ENCODE data around the gene BCAS1.

The BCAS1 gene

DNA sequence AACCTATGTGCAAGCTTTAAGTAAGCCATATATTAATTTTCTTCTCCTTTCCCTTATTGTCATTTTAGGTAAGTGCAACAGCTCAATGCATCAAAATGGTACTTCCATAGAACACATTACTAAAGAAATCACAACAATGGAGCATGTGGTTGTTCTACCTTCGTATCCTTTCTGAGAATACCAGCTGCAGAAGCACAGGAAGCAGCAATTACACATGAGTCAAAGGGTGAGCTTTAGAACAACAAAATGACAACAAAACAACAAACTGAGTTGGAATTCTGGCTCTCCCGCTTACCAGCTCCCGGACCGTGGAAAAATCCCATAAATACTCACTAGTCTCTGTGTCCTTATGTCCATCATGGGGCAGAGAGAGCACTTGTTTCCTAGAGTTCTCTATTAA, 108.9 kb downstream of the BCAS1 start:
- no peak overlapping the region for H3K4ac ChIP-seq (ENCODE audit: low read depth, low read length)
- no peak overlapping the region for H3K4me2 ChIP-seq (ENCODE audit: low read length)
- DNase-seq, result peak in 1 of 2 donors; percentile 31
- H3K9ac ChIP-seq (ENCODE audit: low read length), result no peak overlapping the region
- no peak overlapping the region for H2AFZ ChIP-seq (ENCODE audit: insufficient read depth, low read length, poor library complexity)
- H3K27me3 ChIP-seq (ENCODE audit: insufficient read depth, low read length), result no peaks in the 10 kb centered on the region
- no peak overlapping the region for H2AK5ac ChIP-seq (ENCODE audit: low read length)
- no peak overlapping the region for H4K8ac ChIP-seq (ENCODE audit: low read depth, low read length)
- no peaks in the 10 kb centered on the region for H3K79me1 ChIP-seq (ENCODE audit: low read length)
- no peak overlapping the region for H3K18ac ChIP-seq (ENCODE audit: low read length)
- WGBS (ENCODE audit: extremely low coverage, insufficient coverage, insufficient read length), result no CpG with 5 or more reads among the region's 4 CpGs
- no peak overlapping the region for H2BK120ac ChIP-seq (ENCODE audit: insufficient read depth, low read length, poor library complexity)
- no peaks in the 10 kb centered on the region for H3K9me3 ChIP-seq (ENCODE audit: insufficient read depth, low read depth, low read length)
- H4K91ac ChIP-seq (ENCODE audit: low read depth, low read length), result no peak overlapping the region
- no peak overlapping the region for H4K12ac ChIP-seq (ENCODE audit: low read depth, low read length)
- H3K36me3 ChIP-seq (ENCODE audit: control insufficient read depth in 1 of 2, insufficient read depth in 2 of 2, low read length in 2 of 2), result no peaks in the 10 kb centered on the region
- H3K4me3 ChIP-seq (ENCODE audit: low read depth, low read length), result no peak overlapping the region
- peaks cover 3 to 5% of the 10 kb centered on the region in 2 experiments for H3K4me1 ChIP-seq (ENCODE audit: control insufficient read depth in 1 of 2, insufficient read depth in 2 of 2, low read length in 2 of 2)
- H3K79me2 ChIP-seq (ENCODE audit: control insufficient read depth, insufficient read depth, low read length, poor library complexity), result no peaks in the 10 kb centered on the region
- H2BK12ac ChIP-seq (ENCODE audit: low read length), result no peak overlapping the region
- H2BK5ac ChIP-seq (ENCODE audit: low read depth, low read length, poor library complexity), result no peak overlapping the region
- no peak overlapping the region for H3K27ac ChIP-seq (ENCODE audit: low read depth, low read length)
- no peak overlapping the region for H3K23ac ChIP-seq (ENCODE audit: low read length)
- no peak overlapping the region for H3K14ac ChIP-seq (ENCODE audit: low read length)

- H2BK5ac ChIP-seq (ENCODE audit: low read depth, low read length, poor library complexity), result no peak overlapping the region
- H3K9me3 ChIP-seq (ENCODE audit: insufficient read depth, low read depth, low read length), result no peaks in the 10 kb centered on the region
- H3K79me1 ChIP-seq (ENCODE audit: low read length), result no peaks in the 10 kb centered on the region
- H3K4me1 ChIP-seq (ENCODE audit: control insufficient read depth in 1 of 2, insufficient read depth in 2 of 2, low read length in 2 of 2), result peaks cover 3 to 5% of the 10 kb centered on the region in 2 experiments
- no peaks in the 10 kb centered on the region for H3K36me3 ChIP-seq (ENCODE audit: control insufficient read depth in 1 of 2, insufficient read depth in 2 of 2, low read length in 2 of 2)
- peak; percentile 14 to 53 for DNase-seq
- H3K4me3 ChIP-seq (ENCODE audit: low read depth, low read length), result no peak overlapping the region
- H2BK12ac ChIP-seq (ENCODE audit: low read length), result no peak overlapping the region
- no peaks in the 10 kb centered on the region for H3K27me3 ChIP-seq (ENCODE audit: insufficient read depth, low read length)
- H3K27ac ChIP-seq (ENCODE audit: low read depth, low read length), result no peak overlapping the region
- H2AK5ac ChIP-seq (ENCODE audit: low read length), result no peak overlapping the region
- H3K14ac ChIP-seq (ENCODE audit: low read length), result no peak overlapping the region
- no peak overlapping the region for H3K4ac ChIP-seq (ENCODE audit: low read depth, low read length)
- 100% methylated on average over 1 of the region's 2 CpGs for WGBS (ENCODE audit: extremely low coverage, insufficient coverage, insufficient read length)
- H3K4me2 ChIP-seq (ENCODE audit: low read length), result no peak overlapping the region
- no peak overlapping the region for H3K18ac ChIP-seq (ENCODE audit: low read length)
- no peak overlapping the region for H3K23ac ChIP-seq (ENCODE audit: low read length)
- no peaks in the 10 kb centered on the region for H3K79me2 ChIP-seq (ENCODE audit: control insufficient read depth, insufficient read depth, low read length, poor library complexity)
- H3K9ac ChIP-seq (ENCODE audit: low read length), result no peak overlapping the region
- no peak overlapping the region for H4K8ac ChIP-seq (ENCODE audit: low read depth, low read length)
- no peak overlapping the region for H4K12ac ChIP-seq (ENCODE audit: low read depth, low read length)
- no peak overlapping the region for H2BK120ac ChIP-seq (ENCODE audit: insufficient read depth, low read length, poor library complexity)
- H4K91ac ChIP-seq (ENCODE audit: low read depth, low read length), result no peak overlapping the region
- H2AFZ ChIP-seq (ENCODE audit: insufficient read depth, low read length, poor library complexity), result no peak overlapping the region
These were observed 109.7 kb downstream of the BCAS1 start for GRCh38 chr20:53960579-53961272.

DNA sequence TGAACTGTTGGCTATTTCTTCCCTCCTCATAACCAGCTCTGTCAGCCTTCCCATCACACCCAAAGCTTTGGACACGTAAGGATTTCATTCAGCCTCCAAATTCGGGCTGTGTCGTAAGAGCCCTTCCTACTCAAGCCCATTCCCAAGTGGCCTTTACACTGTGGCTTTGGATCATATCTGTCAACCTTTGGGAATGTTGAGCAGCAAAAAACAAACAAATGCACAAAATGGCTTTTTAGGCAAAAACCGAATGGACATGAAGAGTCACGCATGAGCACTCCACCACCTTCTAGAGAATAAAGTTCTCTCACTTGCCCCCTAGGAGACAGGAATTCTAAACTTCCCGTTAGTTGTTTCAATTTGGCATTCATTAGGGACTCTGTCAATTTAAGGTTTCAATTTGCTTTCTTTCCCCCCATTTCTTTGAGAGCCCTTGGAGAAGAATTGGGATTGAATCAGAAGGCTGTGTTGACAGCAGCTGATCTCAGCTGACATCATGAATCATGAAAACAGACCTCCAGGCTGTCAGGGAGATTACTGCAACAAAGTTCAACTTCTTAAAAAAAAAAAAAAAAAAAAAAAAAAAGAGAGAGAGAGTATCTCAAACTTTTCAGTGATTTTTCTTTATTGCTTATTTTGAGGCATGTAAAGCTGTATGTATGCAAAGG, 110.3 kb downstream of the BCAS1 start:
- peak in 1 of 2 donors; percentile 48 for DNase-seq
- no peak overlapping the region for H4K91ac ChIP-seq (ENCODE audit: low read depth, low read length)
- no peak overlapping the region for H2BK5ac ChIP-seq (ENCODE audit: low read depth, low read length, poor library complexity)
- H3K4me3 ChIP-seq (ENCODE audit: low read depth, low read length), result no peak overlapping the region
- no peaks in the 10 kb centered on the region for H3K36me3 ChIP-seq (ENCODE audit: control insufficient read depth in 1 of 2, insufficient read depth in 2 of 2, low read length in 2 of 2)
- H3K4me1 ChIP-seq (ENCODE audit: control insufficient read depth in 1 of 2, insufficient read depth in 2 of 2, low read length in 2 of 2), result peaks cover 3 to 5% of the 10 kb centered on the region in 2 experiments
- H3K14ac ChIP-seq (ENCODE audit: low read length), result no peak overlapping the region
- no peaks in the 10 kb centered on the region for H3K79me2 ChIP-seq (ENCODE audit: control insufficient read depth, insufficient read depth, low read length, poor library complexity)
- no CpG with 5 or more reads among the region's 6 CpGs for WGBS (ENCODE audit: extremely low coverage, insufficient coverage, insufficient read length)
- H2AK5ac ChIP-seq (ENCODE audit: low read length), result no peak overlapping the region
- no peak overlapping the region for H2BK12ac ChIP-seq (ENCODE audit: low read length)
- no peaks in the 10 kb centered on the region for H3K27me3 ChIP-seq (ENCODE audit: insufficient read depth, low read length)
- no peaks in the 10 kb centered on the region for H3K79me1 ChIP-seq (ENCODE audit: low read length)
- H3K18ac ChIP-seq (ENCODE audit: low read length), result no peak overlapping the region
- no peak overlapping the region for H3K4me2 ChIP-seq (ENCODE audit: low read length)
- no peak overlapping the region for H2AFZ ChIP-seq (ENCODE audit: insufficient read depth, low read length, poor library complexity)
- H3K23ac ChIP-seq (ENCODE audit: low read length), result no peak overlapping the region
- H3K9ac ChIP-seq (ENCODE audit: low read length), result no peak overlapping the region
- no peak overlapping the region for H3K4ac ChIP-seq (ENCODE audit: low read depth, low read length)
- no peak overlapping the region for H4K12ac ChIP-seq (ENCODE audit: low read depth, low read length)
- H2BK120ac ChIP-seq (ENCODE audit: insufficient read depth, low read length, poor library complexity), result no peak overlapping the region
- no peak overlapping the region for H4K8ac ChIP-seq (ENCODE audit: low read depth, low read length)
- no peaks in the 10 kb centered on the region for H3K9me3 ChIP-seq (ENCODE audit: insufficient read depth, low read depth, low read length)
- H3K27ac ChIP-seq (ENCODE audit: low read depth, low read length), result no peak overlapping the region

DNA sequence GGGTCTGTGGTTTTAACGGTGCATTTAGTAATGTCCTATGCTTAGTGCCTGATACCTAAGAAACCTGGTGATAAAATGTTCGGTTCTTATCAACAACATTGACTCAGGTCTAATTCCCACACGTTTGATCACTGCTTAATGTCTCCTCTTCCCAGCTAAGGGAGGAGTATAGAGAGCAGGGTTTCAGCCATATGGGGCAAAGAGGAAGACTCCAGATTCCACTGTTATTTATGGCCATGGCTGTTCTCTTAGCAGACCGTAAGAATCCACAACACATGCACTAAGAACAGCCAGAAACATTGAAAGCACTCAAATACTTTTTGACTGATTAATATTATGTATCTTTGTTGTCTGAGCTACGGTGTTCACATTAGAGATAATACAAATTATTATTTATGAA, 112.1 kb downstream of the BCAS1 start:
- H3K4me1 ChIP-seq (ENCODE audit: control insufficient read depth in 1 of 2, insufficient read depth in 2 of 2, low read length in 2 of 2), result peaks cover 3 to 5% of the 10 kb centered on the region in 2 experiments

More for the DNA sequence above, 112.1 kb downstream of the BCAS1 start:
- Histone ChIP-seq H3K4ac (ENCODE audit: low read depth, low read length) (no peak overlapping the region), H4K91ac (ENCODE audit: low read depth, low read length) (no peak overlapping the region), H3K27me3 (ENCODE audit: insufficient read depth, low read length) (no peaks in the 10 kb centered on the region), H3K36me3 (ENCODE audit: control insufficient read depth in 1 of 2, insufficient read depth in 2 of 2, low read length in 2 of 2) (no peaks in the 10 kb centered on the region), H2AFZ (ENCODE audit: insufficient read depth, low read length, poor library complexity) (no peak overlapping the region), H3K4me3 (ENCODE audit: low read depth, low read length) (no peak overlapping the region), H3K18ac (ENCODE audit: low read length) (no peak overlapping the region), H3K79me1 (ENCODE audit: low read length) (no peaks in the 10 kb centered on the region), H3K4me2 (ENCODE audit: low read length) (no peak overlapping the region), H3K27ac (ENCODE audit: low read depth, low read length) (no peak overlapping the region), H2BK5ac (ENCODE audit: low read depth, low read length, poor library complexity) (no peak overlapping the region), H3K23ac (ENCODE audit: low read length) (no peak overlapping the region), H3K79me2 (ENCODE audit: control insufficient read depth, insufficient read depth, low read length, poor library complexity) (no peaks in the 10 kb centered on the region), H2BK120ac (ENCODE audit: insufficient read depth, low read length, poor library complexity) (no peak overlapping the region), H4K12ac (ENCODE audit: low read depth, low read length) (no peak overlapping the region), H2BK12ac (ENCODE audit: low read length) (no peak overlapping the region), H2AK5ac (ENCODE audit: low read length) (no peak overlapping the region), H4K8ac (ENCODE audit: low read depth, low read length) (no peak overlapping the region), H3K14ac (ENCODE audit: low read length) (no peak overlapping the region), H3K9me3 (ENCODE audit: insufficient read depth, low read depth, low read length) (no peaks in the 10 kb centered on the region), H3K9ac (ENCODE audit: low read length) (no peak overlapping the region)
- DNase-seq, result no peak
- no CpG with 5 or more reads among the region's 5 CpGs for WGBS (ENCODE audit: extremely low coverage, insufficient coverage, insufficient read length)

Data from trophoblast cell (in vitro differentiated cells and primary cell).